BE2C (cell line): ENCODE data around the gene RCAN2.

Experiments
- DNase-seq: peaks from one replicate; pipeline ENCODE4 v3.0.0-alpha.2; 2020
- H3K27me3 ChIP-seq: fragments of 250-450 bp; sonication (Bioruptor Pico); 2 replicates; pipeline ENCODE4 v1.5.1; 2020; ENCODE audit warnings: mild to moderate bottlenecking
- H3K36me3 ChIP-seq: fragments of 250-450 bp; sonication (Bioruptor Pico); 2 replicates; pipeline ENCODE4 v1.5.1; 2020; ENCODE audit warnings: mild to moderate bottlenecking
- H3K4me1 ChIP-seq: fragments of 250-450 bp; sonication (Bioruptor Pico); 2 replicates; pipeline ENCODE4 v1.5.1; 2020
- H3K4me3 ChIP-seq: 2 replicates; pipeline ENCODE4 v1.5.1; 2011; ENCODE audit warnings: low read depth, low read length
- H3K9me3 ChIP-seq: fragments of 250-450 bp; sonication (Bioruptor Pico); 2 replicates; pipeline ENCODE4 v1.5.1; 2020
- CTCF ChIP-seq: IDR thresholded peaks from 2 replicates; pipeline ENCODE4 v1.5.1; 2012; ENCODE audit warnings: mild to moderate bottlenecking, low read depth, low read length

The RCAN2 gene

GRCh38 chr6:46204880-46205650 is 286.2 kb downstream of the RCAN2 start:
- Histone ChIP-seq H3K27me3 (no peaks in the 10 kb centered on the region), H3K9me3 (no peaks in the 10 kb centered on the region; the same call in 1 of the 2 replicates), H3K4me3 (no peak overlapping the region), H3K4me1 (no peaks in the 10 kb centered on the region), H3K36me3 (no peaks in the 10 kb centered on the region)
- no peak for DNase-seq
- TF ChIP-seq CTCF: no peak

- H3K9me3 ChIP-seq: no peaks in the 10 kb centered on the region; the same call in 1 of the 2 replicates
- H3K4me1 ChIP-seq: no peaks in the 10 kb centered on the region
- no peak for TF ChIP-seq CTCF
- no peaks in the 10 kb centered on the region for H3K27me3 ChIP-seq
- no peaks in the 10 kb centered on the region for H3K36me3 ChIP-seq
- DNase-seq: no peak
- H3K4me3 ChIP-seq: no peak overlapping the region
Observed at GRCh38 chr6:46203391-46204177, 287.7 kb downstream of the RCAN2 start.

GRCh38 chr6:46201702-46202101 is 289.5 kb downstream of the RCAN2 start:
- Histone ChIP-seq H3K4me1 (no peaks in the 10 kb centered on the region), H3K27me3 (no peaks in the 10 kb centered on the region), H3K4me3 (no peak overlapping the region), H3K9me3 (no peaks in the 10 kb centered on the region; the same call in 1 of the 2 replicates), H3K36me3 (no peaks in the 10 kb centered on the region)
- no peak for TF ChIP-seq CTCF
- no peak for DNase-seq

GRCh38 chr6:46199387-46199786 is 291.9 kb downstream of the RCAN2 start:
- no peak overlapping the region for H3K4me3 ChIP-seq
- H3K27me3 ChIP-seq: no peaks in the 10 kb centered on the region
- H3K4me1 ChIP-seq: no peaks in the 10 kb centered on the region
- DNase-seq: no peak
- H3K9me3 ChIP-seq: no peaks in the 10 kb centered on the region
- TF ChIP-seq CTCF: no peak
- H3K36me3 ChIP-seq: no peaks in the 10 kb centered on the region

- H3K36me3 ChIP-seq: no peaks in the 10 kb centered on the region
- H3K9me3 ChIP-seq: no peaks in the 10 kb centered on the region
- H3K27me3 ChIP-seq: no peaks in the 10 kb centered on the region
- DNase-seq: no peak
- H3K4me3 ChIP-seq: no peak overlapping the region
- H3K4me1 ChIP-seq: no peaks in the 10 kb centered on the region
- TF ChIP-seq CTCF: no peak
Observed at GRCh38 chr6:46191961-46192360, 299.3 kb downstream of the RCAN2 start.

GRCh38 chr6:46190889-46191288 is 300.4 kb downstream of the RCAN2 start:
- no peak for DNase-seq
- Histone ChIP-seq H3K36me3 (no peaks in the 10 kb centered on the region), H3K4me3 (no peak overlapping the region), H3K4me1 (no peaks in the 10 kb centered on the region), H3K9me3 (no peaks in the 10 kb centered on the region), H3K27me3 (no peaks in the 10 kb centered on the region)
- no peak for TF ChIP-seq CTCF
